Lower lobe of right lung (tissue), 2 donors: ENCODE data around the gene SAMM50. TPM values are rescaled to one million over a fixed set of nuclear protein-coding genes. Genes with fewer than 3 reads are reported as not detected.
A peak's percentile ranks its signal among the peaks of the same experiment; 100 is the strongest.

Experiments
- ATAC-seq, 2 donors: fragments of 200-7000 bp; cut with Tn5 transposase; one replicate each; pipeline ENCODE4 v1.9.1; 2020 to 2022; ENCODE audit warnings: mild to moderate bottlenecking in 2 of 2, moderate library complexity in 2 of 2
- DNase-seq: peaks from one replicate; pipeline ENCODE4 v3.0.0-alpha.2; 2020
- H3K27ac ChIP-seq: fragments of 200-600 bp; one replicate; pipeline ENCODE4 v1.8.0; 2022
- H3K27me3 ChIP-seq: fragments of 200-600 bp; one replicate; pipeline ENCODE4 v1.8.0; 2022; ENCODE audit warnings: low read depth
- H3K36me3 ChIP-seq: fragments of 200-600 bp; one replicate; pipeline ENCODE4 v1.8.0; 2022; ENCODE audit warnings: mild to moderate bottlenecking
- H3K4me1 ChIP-seq: fragments of 200-600 bp; one replicate; pipeline ENCODE4 v1.8.0; 2022
- H3K4me3 ChIP-seq: fragments of 200-600 bp; one replicate; pipeline ENCODE4 v1.8.0; 2022; ENCODE audit warnings: mild to moderate bottlenecking
- H3K9me3 ChIP-seq: fragments of 200-600 bp; one replicate; pipeline ENCODE4 v1.8.0; 2022
- CTCF ChIP-seq: fragments of 200-600 bp; IDR thresholded peaks from one replicate; pipeline ENCODE4 v1.8.0; 2022; ENCODE audit warnings: antibody characterized with exemption, mild to moderate bottlenecking
- intact Hi-C: fragments of 100-400 bp; cut with DNase I; formaldehyde crosslinking; loops from one replicate; pipeline ENCODE4 v1.11.0; 2022
- total RNA-seq: library from RNA; stranded (reverse); fragmentation: NEBNext Ultra II Directional; extraction: Animal tissue kit (Norgen Biotek cat#: 25700); gene quantifications from one replicate; pipeline ENCODE4 v1.2.1, GENCODE V29; 2021
- donor health status: DM: no; HTN: yes; CAD: no; lungs with severe emphysema.

The SAMM50 gene
- total RNA-seq, 1 donor from 2014 or later: 28.5 TPM

- H3K9me3 ChIP-seq: no peaks in the 10 kb centered on the region
- DNase-seq: peak; percentile 91
- peak within 1 kb of the TSS; percentile 20 for H3K27ac ChIP-seq
- peaks cover 43% of the 10 kb centered on the region for H3K27me3 ChIP-seq
- H3K36me3 ChIP-seq: no peaks in the 10 kb centered on the region
- peak within 1 kb of the TSS; percentile 72 for H3K4me3 ChIP-seq
- H3K4me1 ChIP-seq: peaks cover 6% of the 10 kb centered on the region
- ATAC-seq: peak; percentile 94 to 96
- TF ChIP-seq CTCF: no peak
- intact Hi-C loops: no loop called here
These were observed 31.4 kb upstream of the SAMM50 start, which contains the start of gene PNPLA3 for GRCh38 chr22:43923631-43924464. Gene PNPLA3 (plus strand): TSS chr22:43923805. CDS start chr22:43923912, 107 bp downstream.

GRCh38 chr22:43924877-43925276, 30.4 kb upstream of the SAMM50 start:
- peak overlapping the region; percentile 72 for H3K4me3 ChIP-seq
- H3K27ac ChIP-seq: no peak overlapping the region
- ATAC-seq (no peak), DNase-seq (no peak)
- no peak for TF ChIP-seq CTCF
- intact Hi-C loops: no loop called here
- no peaks in the 10 kb centered on the region for H3K9me3 ChIP-seq
- peaks cover 6% of the 10 kb centered on the region for H3K4me1 ChIP-seq
- H3K27me3 ChIP-seq: peaks cover 33% of the 10 kb centered on the region
- no peaks in the 10 kb centered on the region for H3K36me3 ChIP-seq

GRCh38 chr22:43925433-43926348, 29.6 kb upstream of the SAMM50 start:
- peaks cover 29% of the 10 kb centered on the region for H3K27me3 ChIP-seq
- no peaks in the 10 kb centered on the region for H3K9me3 ChIP-seq
- peak in 1 of 2 donors; percentile 25 for ATAC-seq
- peak overlapping the region; percentile 72 for H3K4me3 ChIP-seq
- TF ChIP-seq CTCF: no peak
- no peaks in the 10 kb centered on the region for H3K36me3 ChIP-seq
- intact Hi-C loops: no loop called here
- H3K27ac ChIP-seq: no peak overlapping the region
- DNase-seq: peak; percentile 57
- H3K4me1 ChIP-seq: peaks cover 6% of the 10 kb centered on the region

- Histone ChIP-seq H3K4me3 (no peak overlapping the region), H3K36me3 (no peaks in the 10 kb centered on the region), H3K4me1 (peaks cover 6% of the 10 kb centered on the region), H3K27ac (no peak overlapping the region), H3K27me3 (peaks cover 28% of the 10 kb centered on the region), H3K9me3 (no peaks in the 10 kb centered on the region)
- ATAC-seq: no peak
- no peak for TF ChIP-seq CTCF
- DNase-seq: no peak
- intact Hi-C loops: no loop called here
These were observed 28.9 kb upstream of the SAMM50 start for GRCh38 chr22:43926349-43926710.

- DNase-seq (no peak), ATAC-seq (peak; percentile 39 to 67)
- no peak for TF ChIP-seq CTCF
- Histone ChIP-seq H3K36me3 (no peaks in the 10 kb centered on the region), H3K9me3 (no peaks in the 10 kb centered on the region), H3K27me3 (peaks cover 22% of the 10 kb centered on the region), H3K4me3 (no peak overlapping the region), H3K27ac (no peak overlapping the region), H3K4me1 (peaks cover 6% of the 10 kb centered on the region)
- intact Hi-C loops: no loop called here
These were observed 26.8 kb upstream of the SAMM50 start for GRCh38 chr22:43928468-43928867.
